SK-N-SH (cell line): ENCODE data around the gene ACIN1. TPM values are rescaled to one million over a fixed set of nuclear protein-coding genes. Genes with fewer than 3 reads are reported as not detected.

Experiments used
- CTCF ChIA-PET: fragments of 300-600, 350-600 bp; formaldehyde crosslinking; extraction: SDS; loops from one replicate; lab custom pipeline; 2021; lab: Yijun Ruan, JAX
- POLR2A ChIA-PET: fragments of 350-600 bp; sonication (Branson Sonifier 250); formaldehyde crosslinking; extraction: SDS; loops from one replicate; lab custom pipeline; 2020; ENCODE audit warnings: antibody characterized with exemption, inconsistent platforms; lab: Yijun Ruan, JAX
- DNase-seq: peaks from one replicate; pipeline ENCODE4 v3.0.0; 2012
- H2AFZ ChIP-seq: fragments of 200-600 bp; sonication (generic); 2 replicates; pipeline ENCODE4 v1.8.1; 2016; ENCODE audit warnings: antibody characterized with exemption, mild to moderate bottlenecking, low read depth
- H3F3A ChIP-seq: fragments of 200-600 bp; sonication (generic); replicated peaks from 2 replicates; pipeline ENCODE3; 2016; ENCODE audit warnings: antibody characterized with exemption, mild to moderate bottlenecking; ENCODE audit not compliant: insufficient read depth
- H3K27ac ChIP-seq, 2 experiments: fragments of 200-500 bp in 1 of 2; fragments of 200-600 bp in 1 of 2; sonication (Bioruptor generic) in 1 of 2; sonication (generic), shearing (Covaris generic) in 1 of 2; 2 replicates each; pipeline versions ENCODE4 v1.5.1 to v1.6.1; 2014 to 2016; ENCODE audit warnings: low read depth in 2 of 2, inconsistent platforms in 1 of 2, low read length in 1 of 2, mild to moderate bottlenecking in 1 of 2, mixed read lengths in 1 of 2
- H3K27me3 ChIP-seq: fragments of 200-600 bp; sonication (generic), shearing (Covaris generic); 2 replicates; pipeline ENCODE4 v1.6.1; 2016; ENCODE audit warnings: mixed run types; ENCODE audit not compliant: insufficient read depth
- H3K36me3 ChIP-seq, 2 experiments: fragments of 200-500 bp in 1 of 2; fragments of 200-600 bp in 1 of 2; sonication (Bioruptor generic) in 1 of 2; sonication (generic) in 1 of 2; replicated peaks in 1 of 2; 2 replicates each; pipeline versions ENCODE3 to v1.5.1; 2014 to 2016; ENCODE audit warnings: low read length in 1 of 2, mild to moderate bottlenecking in 1 of 2; ENCODE audit not compliant: insufficient read depth in 2 of 2, control insufficient read depth in 1 of 2
- H3K4me1 ChIP-seq, 2 experiments: fragments of 200-500 bp in 1 of 2; fragments of 200-600 bp in 1 of 2; sonication (Bioruptor generic) in 1 of 2; sonication (generic), shearing (Covaris generic) in 1 of 2; 2 replicates each; pipeline versions ENCODE4 v1.5.1 to v1.6.1; 2014 to 2016; ENCODE audit warnings: low read depth in 1 of 2, low read length in 1 of 2, mixed run types in 1 of 2; ENCODE audit not compliant: insufficient read depth in 2 of 2, control insufficient read depth in 1 of 2
- H3K4me2 ChIP-seq: fragments of 200-600 bp; sonication (generic), shearing (Covaris generic); 2 replicates; pipeline ENCODE4 v1.6.1; 2017; ENCODE audit warnings: mixed run types
- H3K4me3 ChIP-seq, 2 experiments: fragments of 200-500 bp in 1 of 2; fragments of 200-600 bp in 1 of 2; sonication (Bioruptor generic) in 1 of 2; sonication (generic), shearing (Covaris generic) in 1 of 2; 2 replicates each; pipeline versions ENCODE4 v1.5.1 to v1.8.1; 2014 to 2016; ENCODE audit warnings: low read depth in 2 of 2, inconsistent platforms in 1 of 2, low read length in 1 of 2, mild to moderate bottlenecking in 1 of 2, mixed read lengths in 1 of 2, moderate library complexity in 1 of 2
- H3K79me2 ChIP-seq: fragments of 200-600 bp; sonication (generic); 2 replicates; pipeline ENCODE4 v1.8.1; 2017; ENCODE audit warnings: mild to moderate bottlenecking; ENCODE audit not compliant: insufficient read depth
- H3K9ac ChIP-seq: fragments of 200-600 bp; sonication (generic); 2 replicates; pipeline ENCODE4 v1.6.1; 2017; ENCODE audit warnings: mixed run types
- H3K9me2 ChIP-seq: fragments of 200-600 bp; sonication (generic); 2 replicates; pipeline ENCODE4 v1.6.1; 2017; ENCODE audit warnings: mixed run types
- H3K9me3 ChIP-seq: fragments of 200-600 bp; sonication (generic); 2 replicates; pipeline ENCODE4 v1.6.1; 2017; ENCODE audit warnings: mixed run types, mild to moderate bottlenecking, moderate library complexity
- H4K20me1 ChIP-seq: fragments of 200-600 bp; sonication (generic); 2 replicates; pipeline ENCODE4 v1.6.1; 2017; ENCODE audit warnings: mild to moderate bottlenecking, mixed run types; ENCODE audit not compliant: insufficient read depth
- ELF1 ChIP-seq: IDR thresholded peaks from 2 replicates; pipeline ENCODE4 v1.4.0; 2012
- POLR2AphosphoS5 ChIP-seq: IDR thresholded peaks from 2 replicates; pipeline ENCODE4 v1.6.1; 2012; ENCODE audit warnings: low read depth, low read length
- SMC3 ChIP-seq: IDR thresholded peaks from 2 replicates; pipeline ENCODE4 v1.6.1; 2012; ENCODE audit warnings: low read depth, low read length, improper control_type of control experiment
- WGBS: methylation state at CpG from one replicate; pipeline ENCODE4 v1.1.6; 2017; ENCODE audit warnings: low lambda C conversion rate; 5-methylcytosine and 5-hydroxymethylcytosine counted together
- polyA plus RNA-seq, 3 experiments: library from polyadenylated mRNA; depleted of rRNA; stranded (reverse); fragments of >200 nt; gene quantifications; 2 replicates each; pipeline ENCODE4 v1.2.3, GENCODE V29; 2012
- TF ChIP-seq, protein P1 (sequence below): IDR thresholded peaks from 2 replicates; pipeline ENCODE4 v1.6.1; 2012; ENCODE audit warnings: mild to moderate bottlenecking, low read depth, low read length, moderate library complexity
- TF ChIP-seq, protein P2 (sequence below): IDR thresholded peaks from 2 replicates; pipeline ENCODE4 v1.4.0; 2012; ENCODE audit warnings: low read depth, borderline replicate concordance
- TF ChIP-seq, protein P3 (sequence below): fragments of 150-350 bp; IDR thresholded peaks from 2 replicates; pipeline ENCODE4 v1.6.1; 2016; ENCODE audit warnings: mild to moderate bottlenecking, low read depth, low read length

Gene ACIN1
- polyA plus RNA-seq, 1 of the 3 experiments (the other 2 are of a cell fraction), result 159 TPM

DNA sequence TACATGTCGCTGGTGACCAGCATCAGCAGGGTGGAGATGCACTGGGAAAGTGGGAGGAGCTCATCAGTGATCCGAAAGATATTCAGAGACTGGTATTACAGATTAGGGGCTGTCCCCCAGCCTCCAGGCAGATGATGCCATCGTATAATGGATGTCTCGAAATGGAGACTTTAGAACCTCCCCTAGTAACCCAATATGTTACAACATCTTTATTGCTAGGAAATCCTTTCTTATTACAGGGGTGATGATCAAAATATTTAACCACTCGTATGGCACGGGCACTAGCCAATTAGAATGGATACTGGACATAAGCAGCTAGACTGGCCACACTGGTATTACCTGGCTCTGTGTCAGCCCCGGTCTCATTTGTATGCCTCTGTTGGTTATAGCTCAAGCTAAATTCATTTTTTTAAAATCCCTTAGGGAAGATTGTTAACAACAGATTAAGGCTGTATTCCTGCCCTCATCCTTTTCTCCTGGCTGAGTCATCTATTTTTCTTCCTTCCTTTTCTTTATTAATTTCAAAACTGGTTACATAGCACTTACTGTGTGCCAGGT lies 34.9 kb upstream of the ACIN1 start (continued):
- TF ChIP-seq, protein P1, sequence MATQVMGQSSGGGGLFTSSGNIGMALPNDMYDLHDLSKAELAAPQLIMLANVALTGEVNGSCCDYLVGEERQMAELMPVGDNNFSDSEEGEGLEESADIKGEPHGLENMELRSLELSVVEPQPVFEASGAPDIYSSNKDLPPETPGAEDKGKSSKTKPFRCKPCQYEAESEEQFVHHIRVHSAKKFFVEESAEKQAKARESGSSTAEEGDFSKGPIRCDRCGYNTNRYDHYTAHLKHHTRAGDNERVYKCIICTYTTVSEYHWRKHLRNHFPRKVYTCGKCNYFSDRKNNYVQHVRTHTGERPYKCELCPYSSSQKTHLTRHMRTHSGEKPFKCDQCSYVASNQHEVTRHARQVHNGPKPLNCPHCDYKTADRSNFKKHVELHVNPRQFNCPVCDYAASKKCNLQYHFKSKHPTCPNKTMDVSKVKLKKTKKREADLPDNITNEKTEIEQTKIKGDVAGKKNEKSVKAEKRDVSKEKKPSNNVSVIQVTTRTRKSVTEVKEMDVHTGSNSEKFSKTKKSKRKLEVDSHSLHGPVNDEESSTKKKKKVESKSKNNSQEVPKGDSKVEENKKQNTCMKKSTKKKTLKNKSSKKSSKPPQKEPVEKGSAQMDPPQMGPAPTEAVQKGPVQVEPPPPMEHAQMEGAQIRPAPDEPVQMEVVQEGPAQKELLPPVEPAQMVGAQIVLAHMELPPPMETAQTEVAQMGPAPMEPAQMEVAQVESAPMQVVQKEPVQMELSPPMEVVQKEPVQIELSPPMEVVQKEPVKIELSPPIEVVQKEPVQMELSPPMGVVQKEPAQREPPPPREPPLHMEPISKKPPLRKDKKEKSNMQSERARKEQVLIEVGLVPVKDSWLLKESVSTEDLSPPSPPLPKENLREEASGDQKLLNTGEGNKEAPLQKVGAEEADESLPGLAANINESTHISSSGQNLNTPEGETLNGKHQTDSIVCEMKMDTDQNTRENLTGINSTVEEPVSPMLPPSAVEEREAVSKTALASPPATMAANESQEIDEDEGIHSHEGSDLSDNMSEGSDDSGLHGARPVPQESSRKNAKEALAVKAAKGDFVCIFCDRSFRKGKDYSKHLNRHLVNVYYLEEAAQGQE, result no peak
- TF ChIP-seq SMC3 (no peak), ELF1 (no peak)

DNA sequence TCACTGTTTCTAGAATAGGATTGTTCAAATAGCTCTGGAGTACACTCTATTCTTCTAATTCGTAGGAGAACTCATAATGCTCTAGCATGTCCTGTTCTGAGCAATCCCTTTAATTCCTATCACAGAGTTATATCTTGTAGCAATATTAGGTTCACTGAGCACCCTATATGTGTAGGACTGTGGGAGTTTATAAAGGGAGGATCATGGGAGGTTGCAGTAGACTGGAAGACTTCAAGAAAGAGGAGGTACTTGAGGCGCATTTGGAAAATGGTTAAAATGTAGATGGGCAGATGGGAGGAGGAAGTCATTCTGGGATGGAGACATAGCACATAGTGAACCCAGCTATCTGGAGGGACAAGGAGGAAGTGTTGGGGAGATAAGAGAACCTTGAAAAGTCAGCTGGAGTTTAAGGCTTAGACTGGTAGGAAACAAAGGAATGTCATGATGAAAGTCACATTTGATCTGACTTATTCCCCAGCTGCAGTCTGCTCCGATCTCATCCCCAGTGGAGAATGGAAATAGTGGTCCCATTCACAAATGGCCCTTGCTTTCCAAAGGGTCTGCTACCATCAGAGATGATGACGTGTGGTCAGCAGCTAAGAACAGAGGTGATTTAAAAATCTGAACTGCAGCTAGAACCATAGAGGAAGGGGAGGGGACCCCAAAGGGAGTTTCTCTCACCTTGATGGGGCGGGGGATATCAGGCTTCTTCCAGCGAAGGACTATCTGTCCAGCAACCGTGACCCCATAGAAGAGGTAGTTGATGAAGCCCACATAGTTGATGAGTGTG lies 34.2 kb upstream of the ACIN1 start:
- no peak overlapping the region for H3K27ac ChIP-seq
- H3K27me3 ChIP-seq, result peaks cover 6% of the 10 kb centered on the region; the same call in 1 of the 2 replicates
- DNase-seq, result no peak
- H2AFZ ChIP-seq, result peak overlapping the region; percentile 20; the same call in 1 of the 2 replicates
- H3K9me3 ChIP-seq, result no peaks in the 10 kb centered on the region
- POLR2A ChIA-PET, result no interaction called here
- WGBS, result 51% methylated on average over 7 of the region's 7 CpGs
- no peaks in the 10 kb centered on the region for H3K79me2 ChIP-seq
- H3K9ac ChIP-seq, result no peak overlapping the region
- no peak overlapping the region for H3K4me2 ChIP-seq
- no peaks in the 10 kb centered on the region for H3K9me2 ChIP-seq
- no peaks in the 10 kb centered on the region for H4K20me1 ChIP-seq
- no peak overlapping the region for H3K4me3 ChIP-seq
- H3K36me3 ChIP-seq, result no peaks in the 10 kb centered on the region
- TF ChIP-seq, protein P2, sequence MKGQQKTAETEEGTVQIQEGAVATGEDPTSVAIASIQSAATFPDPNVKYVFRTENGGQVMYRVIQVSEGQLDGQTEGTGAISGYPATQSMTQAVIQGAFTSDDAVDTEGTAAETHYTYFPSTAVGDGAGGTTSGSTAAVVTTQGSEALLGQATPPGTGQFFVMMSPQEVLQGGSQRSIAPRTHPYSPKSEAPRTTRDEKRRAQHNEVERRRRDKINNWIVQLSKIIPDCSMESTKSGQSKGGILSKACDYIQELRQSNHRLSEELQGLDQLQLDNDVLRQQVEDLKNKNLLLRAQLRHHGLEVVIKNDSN, result no peak
- TF ChIP-seq, protein P1, result no peak
- no peak for TF ChIP-seq POLR2AphosphoS5
- TF ChIP-seq, protein P3, sequence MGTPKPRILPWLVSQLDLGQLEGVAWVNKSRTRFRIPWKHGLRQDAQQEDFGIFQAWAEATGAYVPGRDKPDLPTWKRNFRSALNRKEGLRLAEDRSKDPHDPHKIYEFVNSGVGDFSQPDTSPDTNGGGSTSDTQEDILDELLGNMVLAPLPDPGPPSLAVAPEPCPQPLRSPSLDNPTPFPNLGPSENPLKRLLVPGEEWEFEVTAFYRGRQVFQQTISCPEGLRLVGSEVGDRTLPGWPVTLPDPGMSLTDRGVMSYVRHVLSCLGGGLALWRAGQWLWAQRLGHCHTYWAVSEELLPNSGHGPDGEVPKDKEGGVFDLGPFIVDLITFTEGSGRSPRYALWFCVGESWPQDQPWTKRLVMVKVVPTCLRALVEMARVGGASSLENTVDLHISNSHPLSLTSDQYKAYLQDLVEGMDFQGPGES, result no peak
- CTCF ChIA-PET, result interaction anchor here (0.9 to 2.7 kb wide), 5 partner anchors 8 to 276 kb away, joined by 3 to 26 read pairs (median 4); no protein-coding TSS in a partner anchor
- no peaks in the 10 kb centered on the region; a peak in 1 of 4 replicates for H3K4me1 ChIP-seq
- no peaks in the 10 kb centered on the region for H3F3A ChIP-seq
